Left kidney (tissue), 8 donors: ENCODE data around the gene FRMD8. TPM values are rescaled to one million over a fixed set of nuclear protein-coding genes. Genes with fewer than 3 reads are reported as not detected.

Experiments used
- DNase-seq: peaks from one replicate; pipeline ENCODE4 v3.0.0-alpha.2; 2013
- long read RNA-seq, 8 donors: transcript quantifications; one replicate each; lab custom pipeline, GENCODE V29; 2026
- polyA plus RNA-seq: library from polyadenylated mRNA; unstranded; fragments of 120-200 nt; gene quantifications from one replicate; pipeline ENCODE4 v1.2.1, GENCODE V29; 2013; ENCODE audit not compliant: insufficient read length

Gene FRMD8
- polyA plus RNA-seq: 18.1 TPM
- long read RNA-seq, donor 1, transcript FRMD8-201 (11 exons, 3,723 nt): major isoform, 6 of 6 reads
- long read RNA-seq, donor 1, partial matches to known transcripts: 0 of 6 reads
- long read RNA-seq, donor 1, other reads (novel, unspliced or antisense): 0 of 6 reads
- long read RNA-seq, donor 2, partial matches to known transcripts: 0 of 2 reads
- long read RNA-seq, donor 2, other reads (novel, unspliced or antisense): 0 of 2 reads
- long read RNA-seq, donor 3, partial matches to known transcripts: 0 of 6 reads
- long read RNA-seq, donor 3, other reads (novel, unspliced or antisense): 0 of 6 reads
- long read RNA-seq, donor 4: 0 reads
- long read RNA-seq, donor 5, partial matches to known transcripts: 39 of 43 reads
- long read RNA-seq, donor 5, other reads (novel, unspliced or antisense): 0 of 43 reads
- long read RNA-seq, donor 6, transcript FRMD8-201 (11 exons, 3,723 nt): major isoform, 6 of 10 reads
- long read RNA-seq, donor 6, partial matches to known transcripts: 0 of 10 reads
- long read RNA-seq, donor 6, other reads (novel, unspliced or antisense): 0 of 10 reads
- long read RNA-seq, donor 7, transcript FRMD8-201 (11 exons, 3,723 nt): major isoform, 8 of 11 reads
- long read RNA-seq, donor 7, partial matches to known transcripts: 0 of 11 reads
- long read RNA-seq, donor 7, other reads (novel, unspliced or antisense): 0 of 11 reads
- long read RNA-seq, donor 8, partial matches to known transcripts: 0 of 2 reads
- long read RNA-seq, donor 8, other reads (novel, unspliced or antisense): 0 of 2 reads

- DNase-seq: peak; percentile 88
These were observed at the start of gene FRMD8 for GRCh38 chr11:65386307-65387140. Gene FRMD8, plus strand, starts transcription at chr11:65386637. Its CDS starts 400 bp downstream, at chr11:65387037.

GRCh38 chr11:65338676-65339075, 47.8 kb upstream of the FRMD8 start:
- DNase-seq: no peak

- DNase-seq: no peak
These were observed 46.2 kb upstream of the FRMD8 start for GRCh38 chr11:65340226-65340625.

GRCh38 chr11:65341856-65342255, 44.6 kb upstream of the FRMD8 start:
- DNase-seq: no peak

GRCh38 chr11:65351511-65351910, 34.9 kb upstream of the FRMD8 start:
- DNase-seq: no peak

- DNase-seq: no peak
These were observed 33.7 kb upstream of the FRMD8 start for GRCh38 chr11:65352783-65353182.

- DNase-seq: no peak
These were observed 33.1 kb upstream of the FRMD8 start for GRCh38 chr11:65353376-65353775.

- DNase-seq: no peak
These were observed 32.6 kb upstream of the FRMD8 start for GRCh38 chr11:65353900-65354264.

GRCh38 chr11:65354265-65355012, 32.0 kb upstream of the FRMD8 start, which contains the start of gene TIGD3:
Gene TIGD3, plus strand, starts transcription at chr11:65354751. Its CDS starts 1,058 bp downstream, at chr11:65355809.
- DNase-seq: peak; percentile 98

GRCh38 chr11:65355013-65355775, 31.2 kb upstream of the FRMD8 start:
- no peak for DNase-seq

- no peak for DNase-seq
These were observed 30.6 kb upstream of the FRMD8 start for GRCh38 chr11:65355776-65356393.

GRCh38 chr11:65356394-65356972, 30.0 kb upstream of the FRMD8 start:
- DNase-seq: no peak

- DNase-seq: no peak
These were observed 28.5 kb upstream of the FRMD8 start for GRCh38 chr11:65357856-65358356.

GRCh38 chr11:65362320-65362931, 24.0 kb upstream of the FRMD8 start:
- DNase-seq: no peak

GRCh38 chr11:65362966-65363365, 23.5 kb upstream of the FRMD8 start:
- DNase-seq: no peak

- no peak for DNase-seq
These were observed 22.7 kb upstream of the FRMD8 start for GRCh38 chr11:65363770-65364169.

- peak; percentile 79 for DNase-seq
These were observed 20.1 kb upstream of the FRMD8 start for GRCh38 chr11:65366340-65366773.

GRCh38 chr11:65370659-65371049, 15.8 kb upstream of the FRMD8 start:
- DNase-seq: no peak
